ENCODE data around the gene NRBF2. TPM values are rescaled to one million over a fixed set of nuclear protein-coding genes. Genes with fewer than 3 reads are reported as not detected.
"Not testable (repeated sequence)": the region's sequence is repeated elsewhere in the genome, so short reads cannot be mapped to it uniquely, and the experiment has no call there.

The NRBF2 gene
- total RNA-seq, 1 experiment from 2014 or later = 24.9 TPM

DNA sequence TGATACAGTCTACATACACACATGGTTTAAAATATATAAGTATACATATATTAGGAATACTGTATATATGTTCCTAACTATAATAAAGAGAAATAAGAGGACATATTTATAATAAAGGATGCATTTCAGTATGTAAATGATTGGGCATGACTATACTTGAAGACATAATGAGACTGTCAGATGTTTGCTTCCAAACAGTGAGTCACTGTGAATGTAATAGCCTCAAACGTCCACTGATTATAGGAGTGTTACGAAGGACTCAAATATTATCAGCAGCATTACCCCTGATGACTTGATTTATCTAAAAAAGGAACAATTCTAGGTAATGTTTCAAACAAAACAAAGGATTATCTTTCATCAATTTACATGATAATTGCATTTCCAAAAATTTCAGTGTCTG, 39.9 kb upstream of the NRBF2 start:
- Mint-ChIP-seq H3K4me1 (ENCODE audit: low read depth, unreplicated experiment) (peaks cover 11% of the 10 kb centered on the region), H3K27ac (ENCODE audit: unreplicated experiment) (no peak overlapping the region), H3K9me3 (ENCODE audit: low read depth, unreplicated experiment) (no peaks in the 10 kb centered on the region), H3K36me3 (ENCODE audit: insufficient read depth, unreplicated experiment) (no peaks in the 10 kb centered on the region), H3K4me3 (ENCODE audit: low read depth, unreplicated experiment) (no peak overlapping the region), H3K27me3 (ENCODE audit: unreplicated experiment) (no peaks in the 10 kb centered on the region)
- intact Hi-C loops (cut with micrococcal nuclease; ENCODE audit: unreplicated experiment) = no loop called here
- CTCF ChIA-PET = no interaction called here
- no peak for TF ChIP-seq CTCF (IDR thresholded peaks at IDR 0.05; ENCODE audit: unreplicated experiment)
- DNase-seq = no peak
- BruUV-seq (replicated peaks) = no TSS peak

DNA sequence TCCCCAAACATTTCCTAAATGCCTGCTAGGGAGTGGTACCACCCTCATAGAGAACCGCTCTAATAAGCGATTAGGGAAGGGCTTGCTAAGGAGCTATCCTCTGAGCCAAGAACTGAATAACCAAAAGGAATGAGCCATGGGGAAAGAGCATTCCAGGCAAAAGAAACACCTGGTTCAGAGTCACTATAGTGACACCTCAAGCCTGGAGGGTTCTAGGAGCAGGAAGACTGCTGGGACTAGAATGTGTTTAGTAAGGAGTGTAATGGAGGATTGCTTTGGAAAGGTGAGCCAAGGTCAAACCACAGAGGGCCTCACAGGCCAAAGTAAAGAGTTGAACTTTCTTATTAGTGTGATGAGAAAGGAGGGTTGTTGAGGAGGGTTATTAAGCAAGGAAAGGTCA, 38.7 kb upstream of the NRBF2 start:
- no peaks in the 10 kb centered on the region for H3K27me3 Mint-ChIP-seq (ENCODE audit: unreplicated experiment)
- peaks cover 11% of the 10 kb centered on the region for H3K4me1 Mint-ChIP-seq (ENCODE audit: low read depth, unreplicated experiment)
- H3K4me3 Mint-ChIP-seq (ENCODE audit: low read depth, unreplicated experiment) = no peak overlapping the region
- BruUV-seq (replicated peaks) = no TSS peak
- no peak overlapping the region for H3K27ac Mint-ChIP-seq (ENCODE audit: unreplicated experiment)
- H3K9me3 Mint-ChIP-seq (ENCODE audit: low read depth, unreplicated experiment) = no peaks in the 10 kb centered on the region
- H3K36me3 Mint-ChIP-seq (ENCODE audit: insufficient read depth, unreplicated experiment) = no peaks in the 10 kb centered on the region
- intact Hi-C loops (cut with micrococcal nuclease; ENCODE audit: unreplicated experiment) = no loop called here
- TF ChIP-seq CTCF (IDR thresholded peaks at IDR 0.05; ENCODE audit: unreplicated experiment) = no peak
- no peak for DNase-seq
- CTCF ChIA-PET = no interaction called here

- H3K9me3 Mint-ChIP-seq (ENCODE audit: low read depth, unreplicated experiment) = no peaks in the 10 kb centered on the region
- CTCF ChIA-PET = no interaction called here
- H3K27me3 Mint-ChIP-seq (ENCODE audit: unreplicated experiment) = no peaks in the 10 kb centered on the region
- no peaks in the 10 kb centered on the region for H3K36me3 Mint-ChIP-seq (ENCODE audit: insufficient read depth, unreplicated experiment)
- H3K27ac Mint-ChIP-seq (ENCODE audit: unreplicated experiment) = no peak overlapping the region
- peaks cover 14% of the 10 kb centered on the region for H3K4me1 Mint-ChIP-seq (ENCODE audit: low read depth, unreplicated experiment)
- TF ChIP-seq CTCF (IDR thresholded peaks at IDR 0.05; ENCODE audit: unreplicated experiment) = no peak
- H3K4me3 Mint-ChIP-seq (ENCODE audit: low read depth, unreplicated experiment) = no peak overlapping the region
- intact Hi-C loops (cut with micrococcal nuclease; ENCODE audit: unreplicated experiment) = no loop called here
- BruUV-seq (replicated peaks) = no TSS peak
- no peak for DNase-seq
These were observed 38.2 kb upstream of the NRBF2 start for GRCh38 chr10:63094881-63095280.

DNA sequence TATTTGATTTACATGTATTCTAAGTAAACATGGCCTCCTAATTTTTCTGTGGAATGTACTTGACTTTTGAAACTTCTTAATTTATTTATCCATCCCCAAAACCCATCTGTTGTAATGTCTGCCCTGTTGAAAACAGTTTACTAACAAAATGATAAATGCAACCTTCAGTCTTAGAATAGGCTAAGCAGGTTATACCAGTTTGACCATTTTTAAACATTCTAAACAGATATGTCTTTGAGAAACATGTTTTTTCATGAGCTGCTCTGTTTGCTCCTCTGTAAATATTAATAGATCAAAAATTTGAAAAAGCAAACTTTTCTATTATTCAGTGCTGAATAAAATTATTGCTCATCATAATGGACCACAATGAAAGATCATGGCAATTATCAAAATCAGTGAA, 33.4 kb upstream of the NRBF2 start:
- TF ChIP-seq CTCF (IDR thresholded peaks at IDR 0.05; ENCODE audit: unreplicated experiment) = no peak
- H3K27me3 Mint-ChIP-seq (ENCODE audit: unreplicated experiment) = no peaks in the 10 kb centered on the region

DNA sequence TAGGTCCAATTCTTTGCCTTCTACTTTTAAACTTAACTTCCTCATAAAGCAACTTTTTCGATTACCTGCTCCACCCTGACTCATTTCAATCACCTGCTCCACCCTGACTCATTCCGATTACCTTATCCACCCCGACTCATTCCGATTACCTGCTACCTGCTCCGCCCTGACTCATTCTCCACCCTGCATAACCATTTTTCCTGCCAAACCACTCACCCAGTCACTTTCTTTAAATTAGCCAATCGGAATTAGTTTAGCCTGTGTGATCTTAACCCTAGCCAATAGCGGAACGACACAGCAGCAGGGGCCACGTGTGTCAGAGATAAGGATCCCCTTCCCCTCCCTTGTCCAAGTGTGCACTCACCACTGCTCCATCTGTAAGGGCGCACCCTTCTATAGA, 32.0 kb upstream of the NRBF2 start:
- H3K36me3 Mint-ChIP-seq (ENCODE audit: insufficient read depth, unreplicated experiment); H3K9me3 Mint-ChIP-seq (ENCODE audit: low read depth, unreplicated experiment); H3K4me3 Mint-ChIP-seq (ENCODE audit: low read depth, unreplicated experiment); BruUV-seq (replicated peaks); intact Hi-C loops (cut with micrococcal nuclease; ENCODE audit: unreplicated experiment); CTCF ChIA-PET; H3K27me3 Mint-ChIP-seq (ENCODE audit: unreplicated experiment): not testable (repeated sequence)
- DNase-seq = peak; percentile 24
- Mint-ChIP-seq H3K4me1 (ENCODE audit: low read depth, unreplicated experiment) (peaks cover 20% of the 10 kb centered on the region), H3K27ac (ENCODE audit: unreplicated experiment) (peak overlapping the region; percentile 8)

More for the DNA sequence above, 33.4 kb upstream of the NRBF2 start:
- no peak for DNase-seq
- Mint-ChIP-seq H3K4me3 (ENCODE audit: low read depth, unreplicated experiment) (no peak overlapping the region), H3K4me1 (ENCODE audit: low read depth, unreplicated experiment) (peaks cover 23% of the 10 kb centered on the region), H3K36me3 (ENCODE audit: insufficient read depth, unreplicated experiment) (peaks cover 4% of the 10 kb centered on the region), H3K9me3 (ENCODE audit: low read depth, unreplicated experiment) (peaks cover 3% of the 10 kb centered on the region), H3K27ac (ENCODE audit: unreplicated experiment) (no peak overlapping the region)
- BruUV-seq (replicated peaks) = no TSS peak
- CTCF ChIA-PET = no interaction called here
- intact Hi-C loops (cut with micrococcal nuclease; ENCODE audit: unreplicated experiment) = no loop called here

DNA sequence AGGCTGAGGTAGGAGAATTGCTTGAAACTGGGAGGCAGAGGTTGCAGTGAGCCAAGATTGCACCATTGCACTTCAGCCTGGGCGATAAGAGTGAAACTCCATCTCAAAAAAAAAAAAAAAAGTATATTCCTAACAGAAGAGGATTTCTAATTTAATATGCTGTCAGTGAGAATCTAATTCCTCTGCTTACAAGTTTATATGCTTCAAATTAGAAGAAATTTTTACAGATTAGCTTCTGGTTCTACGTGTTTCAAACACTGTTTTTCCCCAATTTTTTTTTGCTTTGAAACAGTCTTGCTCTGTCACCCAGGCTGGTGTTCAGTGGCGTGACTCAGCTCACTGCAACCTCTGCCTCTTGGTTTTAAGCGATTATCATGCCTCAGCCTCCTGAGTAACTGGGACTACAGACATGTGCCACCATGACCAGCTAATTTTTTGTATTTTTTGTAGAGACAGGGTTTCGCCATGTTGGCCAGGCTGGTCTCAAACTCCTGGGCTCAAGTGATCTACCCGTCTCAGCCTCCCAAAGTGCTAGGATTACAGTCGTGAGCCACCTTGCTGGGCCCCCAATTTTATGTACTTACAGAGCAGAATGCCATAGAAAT, 30.7 kb upstream of the NRBF2 start:
- H3K27me3 Mint-ChIP-seq (ENCODE audit: unreplicated experiment); BruUV-seq (replicated peaks); DNase-seq; H3K4me3 Mint-ChIP-seq (ENCODE audit: low read depth, unreplicated experiment); intact Hi-C loops (cut with micrococcal nuclease; ENCODE audit: unreplicated experiment); H3K9me3 Mint-ChIP-seq (ENCODE audit: low read depth, unreplicated experiment); H3K36me3 Mint-ChIP-seq (ENCODE audit: insufficient read depth, unreplicated experiment); H3K27ac Mint-ChIP-seq (ENCODE audit: unreplicated experiment): not testable (repeated sequence)
- CTCF ChIA-PET = interaction anchor here (0.6 kb wide), 1 partner anchor 61 kb away, joined by 7 read pairs; no protein-coding TSS in a partner anchor
- peaks cover 26% of the 10 kb centered on the region for H3K4me1 Mint-ChIP-seq (ENCODE audit: low read depth, unreplicated experiment)

DNA sequence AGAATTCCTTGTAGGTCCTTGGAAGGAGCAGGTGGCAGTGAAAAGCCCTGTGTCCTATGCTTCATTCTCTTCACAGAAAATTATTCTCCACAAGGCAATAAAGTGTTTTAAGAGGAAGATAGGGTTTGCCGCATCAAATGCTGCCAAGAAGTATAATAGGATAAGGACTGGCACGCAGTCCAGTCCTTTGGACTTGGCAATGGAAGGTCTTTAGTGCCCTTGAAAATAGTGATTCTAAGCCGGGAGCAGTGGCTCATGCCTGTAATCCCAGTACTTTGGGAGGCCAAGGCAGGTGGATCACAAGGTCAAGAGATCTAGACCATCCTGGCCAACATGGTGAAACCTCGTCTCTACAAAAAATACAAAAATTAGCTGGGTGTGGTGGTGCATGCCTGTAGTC, 29.9 kb upstream of the NRBF2 start:
- H3K9me3 Mint-ChIP-seq (ENCODE audit: low read depth, unreplicated experiment); intact Hi-C loops (cut with micrococcal nuclease; ENCODE audit: unreplicated experiment); H3K27me3 Mint-ChIP-seq (ENCODE audit: unreplicated experiment); H3K4me3 Mint-ChIP-seq (ENCODE audit: low read depth, unreplicated experiment); CTCF ChIA-PET; BruUV-seq (replicated peaks); DNase-seq; H3K27ac Mint-ChIP-seq (ENCODE audit: unreplicated experiment); H3K36me3 Mint-ChIP-seq (ENCODE audit: insufficient read depth, unreplicated experiment): not testable (repeated sequence)
- H3K4me1 Mint-ChIP-seq (ENCODE audit: low read depth, unreplicated experiment) = peaks cover 26% of the 10 kb centered on the region

Measured in Calu3 (cell line).